Fibroblast of mammary gland (primary cell): Measurements from ENCODE around the gene GAS7.

Experiments used
- DNase-seq: peaks from one replicate; pipeline ENCODE4 v3.0.0-alpha.2; 2010; ENCODE audit warnings: low read depth
- H3K4me3 ChIP-seq: 2 replicates; pipeline ENCODE4 v1.5.1; 2011; ENCODE audit warnings: low read depth, mild to moderate bottlenecking, low read length, moderate library complexity; ENCODE audit not compliant: control insufficient read depth
- TF ChIP-seq, protein P1 (sequence below): conservative IDR thresholded peaks from 2 replicates; pipeline ENCODE4 v1.5.1; 2011; ENCODE audit warnings: low read depth, low read length, inconsistent platforms; ENCODE audit not compliant: control insufficient read depth, insufficient read depth

Gene GAS7

DNA sequence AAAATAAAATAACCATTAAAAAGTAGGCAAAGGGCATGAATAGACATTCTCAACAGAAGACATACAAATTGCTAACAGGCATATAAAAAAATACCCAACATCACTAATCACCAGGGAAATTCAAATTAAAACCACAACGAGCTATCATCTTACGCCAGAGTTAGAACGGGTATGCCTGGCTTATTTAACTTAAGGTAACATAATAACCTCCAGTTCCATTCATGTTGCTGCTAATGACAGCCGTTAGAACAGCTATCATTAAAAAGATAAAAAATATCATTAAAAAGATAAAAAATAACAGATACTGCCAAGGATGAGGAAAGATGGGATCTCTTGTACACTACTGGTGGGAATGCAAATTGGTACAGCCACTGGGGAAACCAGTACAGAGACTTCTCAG lies 89.3 kb downstream of the GAS7 start:
- H3K4me3 ChIP-seq, result no peak overlapping the region
- DNase-seq, result no peak
- TF ChIP-seq, protein P1, sequence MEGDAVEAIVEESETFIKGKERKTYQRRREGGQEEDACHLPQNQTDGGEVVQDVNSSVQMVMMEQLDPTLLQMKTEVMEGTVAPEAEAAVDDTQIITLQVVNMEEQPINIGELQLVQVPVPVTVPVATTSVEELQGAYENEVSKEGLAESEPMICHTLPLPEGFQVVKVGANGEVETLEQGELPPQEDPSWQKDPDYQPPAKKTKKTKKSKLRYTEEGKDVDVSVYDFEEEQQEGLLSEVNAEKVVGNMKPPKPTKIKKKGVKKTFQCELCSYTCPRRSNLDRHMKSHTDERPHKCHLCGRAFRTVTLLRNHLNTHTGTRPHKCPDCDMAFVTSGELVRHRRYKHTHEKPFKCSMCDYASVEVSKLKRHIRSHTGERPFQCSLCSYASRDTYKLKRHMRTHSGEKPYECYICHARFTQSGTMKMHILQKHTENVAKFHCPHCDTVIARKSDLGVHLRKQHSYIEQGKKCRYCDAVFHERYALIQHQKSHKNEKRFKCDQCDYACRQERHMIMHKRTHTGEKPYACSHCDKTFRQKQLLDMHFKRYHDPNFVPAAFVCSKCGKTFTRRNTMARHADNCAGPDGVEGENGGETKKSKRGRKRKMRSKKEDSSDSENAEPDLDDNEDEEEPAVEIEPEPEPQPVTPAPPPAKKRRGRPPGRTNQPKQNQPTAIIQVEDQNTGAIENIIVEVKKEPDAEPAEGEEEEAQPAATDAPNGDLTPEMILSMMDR, result no peak

DNA sequence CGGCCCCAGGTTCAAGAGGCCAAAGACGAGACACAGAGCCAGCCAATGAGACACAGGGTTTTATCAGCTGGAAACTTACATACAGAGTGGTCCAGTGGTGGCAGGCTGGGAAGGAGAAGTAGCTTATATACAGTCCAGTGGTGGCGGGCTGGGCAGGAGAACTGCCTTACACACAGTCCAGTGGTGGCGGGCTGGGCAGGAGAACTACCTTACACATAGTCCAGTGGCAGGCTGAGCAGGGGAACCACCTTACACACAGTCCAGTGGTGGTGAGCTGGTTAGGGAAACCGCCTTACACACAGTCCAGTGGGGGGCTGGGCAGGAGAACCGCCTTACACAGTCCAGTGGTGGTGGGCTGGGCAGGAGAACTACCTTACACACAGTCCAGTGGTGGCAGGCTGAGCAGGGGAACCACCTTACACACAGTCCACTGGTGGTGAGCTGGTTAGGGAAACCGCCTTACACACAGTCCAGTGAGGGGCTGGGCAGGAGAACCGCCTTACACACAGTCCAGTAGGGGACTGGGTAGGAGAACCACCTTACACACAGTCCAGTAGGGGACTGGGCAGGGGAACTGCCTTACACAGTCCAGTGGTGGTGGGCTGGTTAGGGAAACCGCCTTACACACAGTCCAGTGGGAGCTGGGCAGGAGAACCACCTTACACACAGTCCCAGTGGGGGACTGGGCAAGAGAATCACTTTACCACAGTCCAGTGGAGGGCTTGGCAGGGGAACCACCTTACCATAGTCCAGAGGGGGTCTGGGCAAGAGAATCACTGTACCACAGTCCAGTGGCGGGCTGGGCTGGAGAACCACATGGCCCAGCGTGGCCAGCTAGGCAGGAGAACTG lies 90.9 kb downstream of the GAS7 start:
- TF ChIP-seq, protein P1, result no peak
- no peak overlapping the region for H3K4me3 ChIP-seq
- no peak for DNase-seq

DNA sequence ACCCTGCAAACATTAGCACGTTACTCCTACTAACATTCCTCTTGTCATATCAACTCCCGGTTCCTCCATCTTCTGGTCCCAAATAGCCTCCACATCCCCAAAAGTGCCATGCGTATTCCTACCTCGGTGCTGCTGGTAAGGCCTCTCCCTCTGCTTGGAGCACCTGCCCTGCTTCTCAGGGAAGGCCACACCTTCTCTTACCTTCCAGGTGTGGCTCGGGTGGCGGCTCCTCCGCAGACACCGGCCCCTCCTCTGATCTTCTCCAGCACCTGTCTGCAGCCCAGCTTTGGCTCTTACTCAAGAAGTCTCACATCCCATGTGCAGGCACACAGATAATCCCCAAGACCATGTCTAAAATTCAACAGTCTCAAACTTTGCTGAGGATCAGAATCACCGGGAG lies 92.3 kb downstream of the GAS7 start:
- no peak for DNase-seq
- TF ChIP-seq, protein P1, result no peak
- no peak overlapping the region for H3K4me3 ChIP-seq

DNA sequence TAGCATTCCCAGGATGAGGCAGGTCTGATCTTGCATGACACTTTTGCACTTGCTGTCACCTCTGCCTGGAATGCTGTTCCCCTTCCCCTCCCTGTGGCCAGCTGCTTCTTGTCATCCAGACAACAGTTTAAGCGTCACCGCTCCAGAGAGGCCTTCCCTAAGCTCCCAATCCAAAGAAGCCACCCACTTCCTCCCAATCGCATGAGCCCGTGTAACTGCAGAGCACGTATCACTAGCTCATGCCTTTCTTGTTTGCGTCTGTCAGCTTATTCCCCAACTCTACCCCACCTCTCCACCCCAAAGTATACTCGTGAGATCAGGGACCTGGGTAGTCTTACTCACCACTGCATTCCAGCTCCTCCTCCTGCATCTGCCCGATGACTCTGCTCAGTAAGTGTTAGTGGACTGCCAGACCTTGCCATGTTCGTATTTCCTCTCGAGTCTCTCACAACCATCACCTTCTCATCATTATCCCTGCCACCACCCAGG lies 92.8 kb downstream of the GAS7 start:
- no peak overlapping the region for H3K4me3 ChIP-seq
- TF ChIP-seq, protein P1, result no peak
- DNase-seq, result peak; percentile 72

DNA sequence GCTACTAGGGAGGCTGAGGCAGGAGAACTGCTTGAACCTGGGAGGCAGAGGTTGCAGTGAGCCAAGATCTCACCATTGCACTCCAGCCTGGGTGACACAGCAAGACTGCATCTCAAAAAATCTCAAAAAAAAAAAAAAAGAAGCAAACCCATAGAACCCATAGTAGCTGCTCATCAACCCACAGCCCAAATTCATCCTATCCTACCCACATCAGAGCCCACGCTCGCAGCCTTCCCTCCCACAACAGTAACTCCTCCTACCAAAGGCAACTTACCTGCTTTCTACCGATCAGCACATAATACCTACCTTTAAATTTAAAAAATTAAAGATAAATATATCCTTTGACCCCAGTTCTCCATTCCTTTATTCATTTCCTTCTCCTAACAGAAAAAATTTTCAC lies 94.7 kb downstream of the GAS7 start:
- TF ChIP-seq, protein P1, result no peak
- no peak overlapping the region for H3K4me3 ChIP-seq
- DNase-seq, result no peak

DNA sequence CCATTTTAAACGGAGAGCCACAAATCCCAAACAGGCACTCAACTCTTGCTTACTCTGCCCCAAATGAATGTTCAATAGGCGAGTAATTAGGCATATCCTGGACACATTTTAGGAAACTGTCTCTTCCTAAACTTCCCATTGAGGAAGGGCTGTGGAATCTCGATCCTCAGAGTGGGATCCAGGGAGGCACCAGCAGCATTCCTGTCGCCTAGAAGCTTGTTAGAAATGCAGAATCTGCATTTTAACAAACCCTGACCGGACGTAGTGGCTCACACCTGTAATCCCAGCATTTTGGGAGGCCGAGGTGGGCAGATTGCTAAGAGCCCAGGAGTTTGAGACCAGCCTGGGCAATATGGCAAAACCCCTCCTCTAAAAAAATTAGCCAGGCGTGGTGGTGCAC lies 95.6 kb downstream of the GAS7 start:
- TF ChIP-seq, protein P1, result no peak

More for the DNA sequence above, 95.6 kb downstream of the GAS7 start:
- no peak for DNase-seq
- no peak overlapping the region for H3K4me3 ChIP-seq
